Measurements from ENCODE around the gene PCDH9. TPM values are rescaled to one million over a fixed set of nuclear protein-coding genes. Genes with fewer than 3 reads are reported as not detected.

PCDH9 gene
- total RNA-seq, 3 donors from 2014 or later = 0.13 to 0.38 (median 0.13) TPM

- peaks cover 7% of the 10 kb centered on the region for H3K9me3 Mint-ChIP-seq
Measured at GRCh38 chr13:67015976-67016600, 214.0 kb downstream of the PCDH9 start.

DNA sequence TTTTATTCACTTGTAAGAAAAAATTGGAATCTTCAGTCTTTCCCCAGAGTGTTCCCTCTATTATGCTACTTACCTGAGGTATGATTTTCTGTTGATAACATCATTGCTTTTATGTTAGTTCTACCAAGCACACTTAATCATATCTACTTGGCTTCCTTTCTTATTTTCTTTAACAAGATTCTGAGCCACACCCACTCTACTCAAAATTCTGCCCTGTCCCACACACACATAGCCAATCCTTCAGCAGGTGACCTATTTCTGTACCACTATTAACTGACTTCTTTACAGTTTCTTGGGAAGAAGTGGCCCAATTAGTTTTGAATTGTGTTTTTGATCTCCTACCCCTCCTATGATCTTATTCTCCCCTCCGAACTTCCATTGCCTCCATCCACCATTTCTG, 215.7 kb downstream of the PCDH9 start:
- H3K4me1 Mint-ChIP-seq (ENCODE audit: low read depth) = peaks cover 2% of the 10 kb centered on the region
- H3K4me3 Mint-ChIP-seq = no peak overlapping the region
- H3K36me3 Mint-ChIP-seq (ENCODE audit: insufficient read depth) = no peaks in the 10 kb centered on the region
- H3K27me3 Mint-ChIP-seq (ENCODE audit: low read depth) = no peaks in the 10 kb centered on the region
- ATAC-seq (no peak), DNase-seq (no peak)
- peaks cover 7% of the 10 kb centered on the region for H3K9me3 Mint-ChIP-seq

More at GRCh38 chr13:67015976-67016600, 214.0 kb downstream of the PCDH9 start:
- Mint-ChIP-seq H3K27me3 (ENCODE audit: low read depth) (no peaks in the 10 kb centered on the region), H3K4me3 (no peak overlapping the region), H3K4me1 (ENCODE audit: low read depth) (peaks cover 2% of the 10 kb centered on the region), H3K36me3 (ENCODE audit: insufficient read depth) (no peaks in the 10 kb centered on the region)
- ATAC-seq = no peak
- DNase-seq = no peak

- H3K4me3 Mint-ChIP-seq = no peak overlapping the region
- peaks cover under 1% of the 10 kb centered on the region for H3K4me1 Mint-ChIP-seq (ENCODE audit: low read depth)
- H3K36me3 Mint-ChIP-seq (ENCODE audit: insufficient read depth) = no peaks in the 10 kb centered on the region
- H3K27me3 Mint-ChIP-seq (ENCODE audit: low read depth) = no peaks in the 10 kb centered on the region
- DNase-seq (no peak), ATAC-seq (no peak)
- H3K9me3 Mint-ChIP-seq = peaks cover 4% of the 10 kb centered on the region
Measured at GRCh38 chr13:67013709-67014108, 216.4 kb downstream of the PCDH9 start.

DNA sequence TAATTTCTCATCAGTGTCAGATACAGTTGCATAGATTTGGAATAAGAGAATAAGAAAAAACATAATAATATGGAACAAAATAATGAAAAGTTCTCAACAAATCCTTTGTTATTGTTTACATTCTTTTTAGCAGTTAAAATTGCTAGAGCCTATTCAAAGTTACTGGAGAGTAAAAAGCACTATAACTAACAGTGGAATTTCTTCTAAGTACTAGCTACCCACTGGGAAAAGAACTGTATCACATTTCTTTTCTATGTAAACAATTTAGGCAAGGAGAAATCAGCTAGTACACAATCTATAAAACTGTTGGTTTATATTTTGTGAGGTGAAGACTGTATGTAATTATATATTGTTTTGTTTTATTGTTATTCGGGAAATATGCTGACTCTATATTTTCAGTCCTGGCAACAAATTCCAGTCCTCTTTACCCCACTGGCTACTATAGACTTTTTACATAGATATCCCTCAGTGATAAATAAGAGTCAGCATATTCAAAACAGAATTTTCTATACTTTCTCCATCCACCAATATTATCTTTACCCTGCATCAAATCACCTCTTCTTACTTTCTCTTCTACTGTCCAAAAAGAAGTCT, 222.0 kb downstream of the PCDH9 start:
- no peaks in the 10 kb centered on the region for H3K27me3 Mint-ChIP-seq (ENCODE audit: low read depth)
- H3K4me1 Mint-ChIP-seq (ENCODE audit: low read depth) = no peaks in the 10 kb centered on the region
- DNase-seq = no peak
- H3K9me3 Mint-ChIP-seq = no peaks in the 10 kb centered on the region
- ATAC-seq = no peak
- H3K4me3 Mint-ChIP-seq = no peak overlapping the region
- no peaks in the 10 kb centered on the region for H3K36me3 Mint-ChIP-seq (ENCODE audit: insufficient read depth)

DNA sequence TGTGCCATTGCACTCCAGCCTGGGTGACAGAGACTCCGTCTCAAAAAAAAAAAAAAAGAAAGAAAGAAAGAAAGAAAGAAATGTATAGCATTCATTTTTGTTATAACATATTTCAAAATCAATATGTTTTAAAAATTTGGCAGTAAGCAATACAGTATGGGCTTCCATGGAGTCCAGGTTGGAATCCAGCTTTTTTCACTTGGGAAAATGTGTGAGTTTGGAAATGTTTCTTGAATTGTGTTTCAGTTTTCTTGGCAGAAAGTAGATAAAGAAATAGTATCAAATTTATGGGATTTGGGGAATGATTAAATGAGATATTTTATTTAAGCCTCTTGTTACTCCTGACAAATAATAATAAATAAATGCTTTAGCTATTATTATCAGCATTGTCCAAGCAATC, 225.6 kb downstream of the PCDH9 start:
- Mint-ChIP-seq H3K4me3 (no peak overlapping the region), H3K4me1 (ENCODE audit: low read depth) (no peaks in the 10 kb centered on the region), H3K9me3 (peaks cover 3% of the 10 kb centered on the region), H3K36me3 (ENCODE audit: insufficient read depth) (no peaks in the 10 kb centered on the region), H3K27me3 (ENCODE audit: low read depth) (no peaks in the 10 kb centered on the region)
- DNase-seq = no peak
- ATAC-seq = no peak

DNA sequence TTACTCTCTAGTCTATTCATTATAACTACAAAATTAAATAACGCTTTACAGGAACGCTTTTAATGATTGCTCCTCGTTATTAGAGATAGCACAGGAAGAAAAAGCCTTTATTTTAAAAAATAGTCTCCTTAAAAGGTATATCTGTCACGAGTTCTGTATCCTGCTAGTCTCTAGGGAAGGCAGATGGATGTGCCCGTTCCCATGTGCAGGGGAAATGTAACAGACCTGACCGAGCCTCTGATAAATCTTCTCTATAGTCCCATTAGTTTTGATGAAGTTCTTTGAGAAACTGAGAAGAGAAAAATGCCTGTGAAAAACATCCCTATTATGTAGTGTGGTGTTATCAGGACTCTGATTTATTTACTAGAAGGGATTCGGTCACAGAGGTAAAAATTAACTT, 226.4 kb downstream of the PCDH9 start:
- Mint-ChIP-seq H3K9me3 (peaks cover 6% of the 10 kb centered on the region), H3K36me3 (ENCODE audit: insufficient read depth) (no peaks in the 10 kb centered on the region), H3K27me3 (ENCODE audit: low read depth) (no peaks in the 10 kb centered on the region), H3K4me3 (no peak overlapping the region), H3K4me1 (ENCODE audit: low read depth) (no peaks in the 10 kb centered on the region)
- DNase-seq = no peak
- ATAC-seq = no peak

GRCh38 chr13:67001363-67001762, 228.8 kb downstream of the PCDH9 start:
- H3K9me3 Mint-ChIP-seq = peaks cover 14% of the 10 kb centered on the region
- H3K27me3 Mint-ChIP-seq (ENCODE audit: low read depth) = no peaks in the 10 kb centered on the region
- no peak overlapping the region for H3K4me3 Mint-ChIP-seq
- no peaks in the 10 kb centered on the region for H3K36me3 Mint-ChIP-seq (ENCODE audit: insufficient read depth)
- DNase-seq (no peak), ATAC-seq (no peak)
- H3K4me1 Mint-ChIP-seq (ENCODE audit: low read depth) = no peaks in the 10 kb centered on the region

DNA sequence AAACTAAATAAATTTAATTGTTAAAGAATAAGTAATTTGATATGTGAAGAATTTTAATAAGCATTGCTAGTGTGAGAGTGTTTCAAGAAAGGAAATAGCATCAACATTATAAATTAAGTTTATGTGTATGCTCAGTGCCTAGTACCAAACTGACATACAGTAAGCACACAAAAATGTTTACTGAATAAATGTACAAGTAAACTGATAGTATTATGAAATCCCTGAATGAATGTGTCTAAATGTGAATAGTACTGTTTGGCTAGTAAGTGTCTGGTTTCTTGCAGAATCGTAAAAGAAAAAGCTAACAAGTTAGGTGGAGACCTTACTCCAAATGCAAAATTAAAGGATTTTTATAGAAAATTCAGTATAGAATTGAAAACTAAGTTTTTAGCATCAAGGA, 233.6 kb downstream of the PCDH9 start:
- Mint-ChIP-seq H3K4me1 (ENCODE audit: low read depth) (no peaks in the 10 kb centered on the region), H3K9me3 (peaks cover 21% of the 10 kb centered on the region), H3K36me3 (ENCODE audit: insufficient read depth) (no peaks in the 10 kb centered on the region), H3K4me3 (no peak overlapping the region), H3K27me3 (ENCODE audit: low read depth) (no peaks in the 10 kb centered on the region)
- DNase-seq (no peak), ATAC-seq (no peak)

DNA sequence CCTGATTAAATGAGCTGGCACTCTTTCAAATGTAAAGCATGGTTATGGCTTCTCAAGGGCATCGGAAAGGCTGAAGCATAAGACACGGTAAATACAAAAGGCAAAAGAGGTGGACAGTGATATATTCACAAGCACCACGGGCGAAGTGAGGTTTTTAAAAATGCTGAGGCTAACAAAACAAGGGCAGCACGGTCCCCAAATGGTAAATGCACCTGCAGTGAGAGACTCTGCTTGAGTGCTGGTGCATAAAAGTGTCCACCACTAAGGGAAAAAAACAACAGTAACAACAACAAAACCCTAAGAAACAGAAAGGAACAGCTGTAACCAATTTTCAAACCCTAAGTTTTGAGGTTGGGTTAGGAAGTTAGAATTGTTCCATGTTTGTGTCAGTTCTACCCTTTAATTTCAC, 234.9 kb downstream of the PCDH9 start:
- Mint-ChIP-seq H3K4me3 (no peak overlapping the region), H3K27me3 (ENCODE audit: low read depth) (no peaks in the 10 kb centered on the region), H3K4me1 (ENCODE audit: low read depth) (no peaks in the 10 kb centered on the region), H3K36me3 (ENCODE audit: insufficient read depth) (no peaks in the 10 kb centered on the region), H3K9me3 (peaks cover 19% of the 10 kb centered on the region)
- DNase-seq (no peak), ATAC-seq (no peak)

GRCh38 chr13:66994517-66995202, 235.5 kb downstream of the PCDH9 start:
- peaks cover 19% of the 10 kb centered on the region for H3K9me3 Mint-ChIP-seq
- no peak overlapping the region for H3K4me3 Mint-ChIP-seq
- H3K27me3 Mint-ChIP-seq (ENCODE audit: low read depth) = no peaks in the 10 kb centered on the region
- no peaks in the 10 kb centered on the region for H3K4me1 Mint-ChIP-seq (ENCODE audit: low read depth)
- no peaks in the 10 kb centered on the region for H3K36me3 Mint-ChIP-seq (ENCODE audit: insufficient read depth)
- no peak for ATAC-seq
- DNase-seq = no peak

DNA sequence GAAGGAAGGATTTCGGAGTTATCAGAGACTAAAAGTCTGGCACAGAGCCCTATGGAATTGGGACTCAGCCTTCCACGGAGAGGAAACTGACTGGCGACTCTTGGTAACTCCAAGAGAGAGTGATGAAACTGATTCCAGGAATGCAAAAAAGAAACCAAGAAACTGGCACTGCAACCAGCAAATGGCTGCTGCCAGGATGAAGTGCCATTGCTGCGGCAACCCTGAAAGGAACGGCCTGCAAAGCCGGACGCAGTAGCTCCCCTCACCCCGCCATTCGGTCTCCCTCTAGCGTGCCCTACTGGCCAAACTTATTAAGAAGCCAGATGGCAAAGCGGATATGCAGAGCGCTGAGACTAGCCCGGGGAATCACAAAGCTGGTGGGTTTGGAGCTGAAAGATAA, 236.0 kb downstream of the PCDH9 start:
- Mint-ChIP-seq H3K4me3 (no peak overlapping the region), H3K9me3 (peaks cover 18% of the 10 kb centered on the region), H3K4me1 (ENCODE audit: low read depth) (no peaks in the 10 kb centered on the region), H3K36me3 (ENCODE audit: insufficient read depth) (no peaks in the 10 kb centered on the region), H3K27me3 (ENCODE audit: low read depth) (no peaks in the 10 kb centered on the region)
- DNase-seq (no peak), ATAC-seq (no peak)

GRCh38 chr13:66992719-66993118, 237.4 kb downstream of the PCDH9 start:
- H3K4me1 Mint-ChIP-seq (ENCODE audit: low read depth) = no peaks in the 10 kb centered on the region

GRCh38 chr13:66992183-66992582, 238.0 kb downstream of the PCDH9 start:
- Mint-ChIP-seq H3K9me3 (peaks cover 10% of the 10 kb centered on the region), H3K4me1 (ENCODE audit: low read depth) (no peaks in the 10 kb centered on the region), H3K27me3 (ENCODE audit: low read depth) (no peaks in the 10 kb centered on the region), H3K36me3 (ENCODE audit: insufficient read depth) (no peaks in the 10 kb centered on the region), H3K4me3 (no peak overlapping the region)
- DNase-seq (no peak), ATAC-seq (no peak)

More at GRCh38 chr13:66992719-66993118, 237.4 kb downstream of the PCDH9 start:
- ATAC-seq (no peak), DNase-seq (no peak)
- no peaks in the 10 kb centered on the region for H3K36me3 Mint-ChIP-seq (ENCODE audit: insufficient read depth)
- no peaks in the 10 kb centered on the region for H3K27me3 Mint-ChIP-seq (ENCODE audit: low read depth)
- H3K4me3 Mint-ChIP-seq = no peak overlapping the region
- H3K9me3 Mint-ChIP-seq = peaks cover 10% of the 10 kb centered on the region

- no peak for ATAC-seq
- Mint-ChIP-seq H3K27me3 (ENCODE audit: low read depth) (no peaks in the 10 kb centered on the region), H3K4me3 (no peak overlapping the region), H3K9me3 (peaks cover 8% of the 10 kb centered on the region), H3K36me3 (ENCODE audit: insufficient read depth) (no peaks in the 10 kb centered on the region), H3K4me1 (ENCODE audit: low read depth) (no peaks in the 10 kb centered on the region)
- no peak for DNase-seq
Measured at GRCh38 chr13:66984241-66984640, 245.9 kb downstream of the PCDH9 start.

GRCh38 chr13:66981912-66982311, 248.2 kb downstream of the PCDH9 start:
- no peak for DNase-seq
- no peaks in the 10 kb centered on the region for H3K36me3 Mint-ChIP-seq (ENCODE audit: insufficient read depth)
- H3K27me3 Mint-ChIP-seq (ENCODE audit: low read depth) = no peaks in the 10 kb centered on the region

More at GRCh38 chr13:66981912-66982311, 248.2 kb downstream of the PCDH9 start:
- peaks cover 8% of the 10 kb centered on the region for H3K9me3 Mint-ChIP-seq
- H3K4me3 Mint-ChIP-seq = no peak overlapping the region
- H3K4me1 Mint-ChIP-seq (ENCODE audit: low read depth) = no peaks in the 10 kb centered on the region
- ATAC-seq = no peak
